SK-N-SH (cell line): Measurements from ENCODE around the gene TNFRSF12A. TPM values are rescaled to one million over a fixed set of nuclear protein-coding genes. Genes with fewer than 3 reads are reported as not detected.

Experiments used
- CTCF ChIA-PET: fragments of 300-600, 350-600 bp; formaldehyde crosslinking; extraction: SDS; loops from one replicate; lab custom pipeline; 2021; lab: Yijun Ruan, JAX
- POLR2A ChIA-PET: fragments of 350-600 bp; sonication (Branson Sonifier 250); formaldehyde crosslinking; extraction: SDS; loops from one replicate; lab custom pipeline; 2020; ENCODE audit warnings: antibody characterized with exemption, inconsistent platforms; lab: Yijun Ruan, JAX
- DNase-seq: peaks from one replicate; pipeline ENCODE4 v3.0.0; 2012
- H2AFZ ChIP-seq: fragments of 200-600 bp; sonication (generic); 2 replicates; pipeline ENCODE4 v1.8.1; 2016; ENCODE audit warnings: antibody characterized with exemption, mild to moderate bottlenecking, low read depth
- H3F3A ChIP-seq: fragments of 200-600 bp; sonication (generic); replicated peaks from 2 replicates; pipeline ENCODE3; 2016; ENCODE audit warnings: antibody characterized with exemption, mild to moderate bottlenecking; ENCODE audit not compliant: insufficient read depth
- H3K27ac ChIP-seq, 2 experiments: fragments of 200-500 bp in 1 of 2; fragments of 200-600 bp in 1 of 2; sonication (Bioruptor generic) in 1 of 2; sonication (generic), shearing (Covaris generic) in 1 of 2; 2 replicates each; pipeline versions ENCODE4 v1.5.1 to v1.6.1; 2014 to 2016; ENCODE audit warnings: low read depth in 2 of 2, inconsistent platforms in 1 of 2, low read length in 1 of 2, mild to moderate bottlenecking in 1 of 2, mixed read lengths in 1 of 2
- H3K27me3 ChIP-seq: fragments of 200-600 bp; sonication (generic), shearing (Covaris generic); 2 replicates; pipeline ENCODE4 v1.6.1; 2016; ENCODE audit warnings: mixed run types; ENCODE audit not compliant: insufficient read depth
- H3K36me3 ChIP-seq, 2 experiments: fragments of 200-500 bp in 1 of 2; fragments of 200-600 bp in 1 of 2; sonication (Bioruptor generic) in 1 of 2; sonication (generic) in 1 of 2; replicated peaks in 1 of 2; 2 replicates each; pipeline versions ENCODE3 to v1.5.1; 2014 to 2016; ENCODE audit warnings: low read length in 1 of 2, mild to moderate bottlenecking in 1 of 2; ENCODE audit not compliant: insufficient read depth in 2 of 2, control insufficient read depth in 1 of 2
- H3K4me1 ChIP-seq, 2 experiments: fragments of 200-500 bp in 1 of 2; fragments of 200-600 bp in 1 of 2; sonication (Bioruptor generic) in 1 of 2; sonication (generic), shearing (Covaris generic) in 1 of 2; 2 replicates each; pipeline versions ENCODE4 v1.5.1 to v1.6.1; 2014 to 2016; ENCODE audit warnings: low read depth in 1 of 2, low read length in 1 of 2, mixed run types in 1 of 2; ENCODE audit not compliant: insufficient read depth in 2 of 2, control insufficient read depth in 1 of 2
- H3K4me2 ChIP-seq: fragments of 200-600 bp; sonication (generic), shearing (Covaris generic); 2 replicates; pipeline ENCODE4 v1.6.1; 2017; ENCODE audit warnings: mixed run types
- H3K4me3 ChIP-seq, 2 experiments: fragments of 200-500 bp in 1 of 2; fragments of 200-600 bp in 1 of 2; sonication (Bioruptor generic) in 1 of 2; sonication (generic), shearing (Covaris generic) in 1 of 2; 2 replicates each; pipeline versions ENCODE4 v1.5.1 to v1.8.1; 2014 to 2016; ENCODE audit warnings: low read depth in 2 of 2, inconsistent platforms in 1 of 2, low read length in 1 of 2, mild to moderate bottlenecking in 1 of 2, mixed read lengths in 1 of 2, moderate library complexity in 1 of 2
- H3K79me2 ChIP-seq: fragments of 200-600 bp; sonication (generic); 2 replicates; pipeline ENCODE4 v1.8.1; 2017; ENCODE audit warnings: mild to moderate bottlenecking; ENCODE audit not compliant: insufficient read depth
- H3K9ac ChIP-seq: fragments of 200-600 bp; sonication (generic); 2 replicates; pipeline ENCODE4 v1.6.1; 2017; ENCODE audit warnings: mixed run types
- H3K9me2 ChIP-seq: fragments of 200-600 bp; sonication (generic); 2 replicates; pipeline ENCODE4 v1.6.1; 2017; ENCODE audit warnings: mixed run types
- H3K9me3 ChIP-seq: fragments of 200-600 bp; sonication (generic); 2 replicates; pipeline ENCODE4 v1.6.1; 2017; ENCODE audit warnings: mixed run types, mild to moderate bottlenecking, moderate library complexity
- H4K20me1 ChIP-seq: fragments of 200-600 bp; sonication (generic); 2 replicates; pipeline ENCODE4 v1.6.1; 2017; ENCODE audit warnings: mild to moderate bottlenecking, mixed run types; ENCODE audit not compliant: insufficient read depth
- CHD2 ChIP-seq: fragments of 150-350 bp; IDR thresholded peaks from 2 replicates; pipeline ENCODE4 v1.6.1; 2018; ENCODE audit warnings: low read length; ENCODE audit not compliant: partially characterized antibody
- ELF1 ChIP-seq: IDR thresholded peaks from 2 replicates; pipeline ENCODE4 v1.4.0; 2012
- EP300 ChIP-seq, 2 experiments: IDR thresholded peaks; 2 replicates each; pipeline versions ENCODE4 v1.4.0 to v1.6.1; 2012; ENCODE audit warnings: borderline replicate concordance in 1 of 2, low read depth in 1 of 2, low read length in 1 of 2
- EZH2phosphoT487 ChIP-seq: fragments of 200-600 bp; sonication (generic); IDR thresholded peaks from 2 replicates; pipeline ENCODE4 v1.6.1; 2017; ENCODE audit warnings: low read depth, mixed run types, mild to moderate bottlenecking, antibody characterized with exemption, moderate library complexity, borderline replicate concordance
- FOXM1 ChIP-seq: IDR thresholded peaks from 2 replicates; pipeline ENCODE4 v1.4.0; 2012; ENCODE audit warnings: low read depth, mild to moderate bottlenecking
- GABPA ChIP-seq: IDR thresholded peaks from 2 replicates; pipeline ENCODE4 v1.4.0; 2012; ENCODE audit warnings: low read depth, mild to moderate bottlenecking
- GATA2 ChIP-seq: sonication (generic); formaldehyde crosslinking; IDR thresholded peaks from 2 replicates; pipeline ENCODE4 v1.5.0; 2020; ENCODE audit warnings: mild to moderate bottlenecking, missing genetic modification reagents
- MXI1 ChIP-seq: IDR thresholded peaks from 2 replicates; pipeline ENCODE4 v1.6.1; 2012; ENCODE audit warnings: mild to moderate bottlenecking, low read depth, low read length, improper control_type of control experiment
- NFIC ChIP-seq: IDR thresholded peaks from 2 replicates; pipeline ENCODE4 v1.4.0; 2012; ENCODE audit warnings: borderline replicate concordance
- NRF1 ChIP-seq: IDR thresholded peaks from 2 replicates; pipeline ENCODE4 v1.6.1; 2012; ENCODE audit warnings: low read depth, mild to moderate bottlenecking, low read length
- RAD21 ChIP-seq: IDR thresholded peaks from 2 replicates; pipeline ENCODE4 v1.6.1; 2012; ENCODE audit warnings: mild to moderate bottlenecking, low read length
- RCOR1 ChIP-seq: fragments of 150-350 bp; IDR thresholded peaks from 2 replicates; pipeline ENCODE4 v1.6.1; 2017; ENCODE audit warnings: antibody characterized with exemption, low read length
- RFX5 ChIP-seq: IDR thresholded peaks from 2 replicates; pipeline ENCODE4 v1.6.1; 2012; ENCODE audit warnings: mild to moderate bottlenecking, improper control_type of control experiment, low read length
- RXRA ChIP-seq: IDR thresholded peaks from 2 replicates; pipeline ENCODE4 v1.4.0; 2012; ENCODE audit warnings: low read depth, mild to moderate bottlenecking, borderline replicate concordance
- SIN3A ChIP-seq: IDR thresholded peaks from 2 replicates; pipeline ENCODE4 v1.6.1; 2012; ENCODE audit warnings: low read depth, mild to moderate bottlenecking, low read length, moderate library complexity, borderline replicate concordance
- SMC3 ChIP-seq: IDR thresholded peaks from 2 replicates; pipeline ENCODE4 v1.6.1; 2012; ENCODE audit warnings: low read depth, low read length, improper control_type of control experiment
- TCF12 ChIP-seq: IDR thresholded peaks from 2 replicates; pipeline ENCODE4 v1.4.0; 2012
- YY1 ChIP-seq: IDR thresholded peaks from 2 replicates; pipeline ENCODE4 v1.4.0; 2012; ENCODE audit warnings: low read depth, mild to moderate bottlenecking
- WGBS: methylation state at CpG from one replicate; pipeline ENCODE4 v1.1.6; 2017; ENCODE audit warnings: low lambda C conversion rate; 5-methylcytosine and 5-hydroxymethylcytosine counted together
- polyA plus RNA-seq, 3 experiments: library from polyadenylated mRNA; depleted of rRNA; stranded (reverse); fragments of >200 nt; gene quantifications; 2 replicates each; pipeline ENCODE4 v1.2.3, GENCODE V29; 2012
- TF ChIP-seq, protein P1 (sequence below): fragments of 150-350 bp; IDR thresholded peaks from 2 replicates; pipeline ENCODE4 v1.6.1; 2017; ENCODE audit warnings: antibody characterized with exemption, low read length, low read depth, borderline replicate concordance
- TF ChIP-seq, protein P2 (sequence below): fragments of 150-350 bp; IDR thresholded peaks from 2 replicates; pipeline ENCODE4 v1.6.1; 2016; ENCODE audit warnings: mild to moderate bottlenecking, low read depth, low read length
- TF ChIP-seq, protein P3 (sequence below): fragments of 200-600 bp; sonication (generic); IDR thresholded peaks from 2 replicates; pipeline ENCODE4 v1.6.1; 2017; ENCODE audit warnings: antibody characterized with exemption, mild to moderate bottlenecking, moderate library complexity
- TF ChIP-seq, protein P4 (sequence below): IDR thresholded peaks from 2 replicates; pipeline ENCODE4 v1.4.0; 2012; ENCODE audit warnings: low read depth
- TF ChIP-seq, protein P5 (sequence below): IDR thresholded peaks from 2 replicates; pipeline ENCODE4; 2012

Gene TNFRSF12A
- polyA plus RNA-seq, 1 of the 3 experiments (the other 2 are of a cell fraction): 374 TPM

DNA sequence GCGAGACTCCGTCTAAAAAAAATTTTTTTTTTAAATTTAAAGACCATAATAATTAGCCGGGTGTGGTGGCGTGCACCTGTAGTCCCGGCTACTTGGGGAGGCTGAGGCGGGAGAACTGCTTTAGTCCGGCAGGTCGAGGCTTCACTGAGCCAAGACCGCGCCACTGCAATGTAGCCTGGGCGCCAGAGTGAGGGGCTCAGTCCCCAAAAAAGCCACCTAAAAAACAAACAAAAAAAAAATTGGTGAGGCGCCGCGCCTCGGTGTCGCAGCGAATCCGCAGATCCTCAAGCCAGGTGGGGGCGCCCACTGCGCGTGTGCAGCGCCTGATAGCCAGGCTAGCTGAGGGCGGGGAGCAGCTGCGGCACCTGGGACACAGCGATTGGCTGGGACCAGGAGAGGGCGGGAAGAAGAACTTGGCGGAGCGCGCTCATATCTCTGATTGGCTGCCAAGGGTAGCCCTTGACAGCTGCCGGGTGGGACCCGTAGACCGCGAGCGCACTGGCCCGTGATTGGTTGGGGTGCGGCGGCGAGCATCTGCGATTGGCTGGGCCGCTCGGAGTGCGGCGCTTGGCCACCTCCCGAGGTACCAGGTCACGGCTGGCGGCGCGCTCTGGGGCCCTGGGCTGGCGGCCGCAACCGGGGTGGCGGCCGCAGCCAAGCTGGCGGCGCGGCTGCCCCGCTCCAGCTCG, 16.4 kb upstream of the TNFRSF12A start:
- POLR2A ChIA-PET: interaction anchor here (1.9 kb wide), 1 partner anchor 17 kb away, joined by 8 read pairs; the partner anchor contains the start of gene TNFRSF12A
- CTCF ChIA-PET: interaction anchor here (0.5 to 8.2 kb wide), 11 partner anchors 9 to 971 kb away, joined by 3 to 72 read pairs (median 3); partner anchors contain the start of genes CLDN6, HCFC1R1, THOC6 and TNFRSF12A
- TF ChIP-seq, protein P1, sequence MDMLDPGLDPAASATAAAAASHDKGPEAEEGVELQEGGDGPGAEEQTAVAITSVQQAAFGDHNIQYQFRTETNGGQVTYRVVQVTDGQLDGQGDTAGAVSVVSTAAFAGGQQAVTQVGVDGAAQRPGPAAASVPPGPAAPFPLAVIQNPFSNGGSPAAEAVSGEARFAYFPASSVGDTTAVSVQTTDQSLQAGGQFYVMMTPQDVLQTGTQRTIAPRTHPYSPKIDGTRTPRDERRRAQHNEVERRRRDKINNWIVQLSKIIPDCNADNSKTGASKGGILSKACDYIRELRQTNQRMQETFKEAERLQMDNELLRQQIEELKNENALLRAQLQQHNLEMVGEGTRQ: no peak
- TF ChIP-seq, protein P2, sequence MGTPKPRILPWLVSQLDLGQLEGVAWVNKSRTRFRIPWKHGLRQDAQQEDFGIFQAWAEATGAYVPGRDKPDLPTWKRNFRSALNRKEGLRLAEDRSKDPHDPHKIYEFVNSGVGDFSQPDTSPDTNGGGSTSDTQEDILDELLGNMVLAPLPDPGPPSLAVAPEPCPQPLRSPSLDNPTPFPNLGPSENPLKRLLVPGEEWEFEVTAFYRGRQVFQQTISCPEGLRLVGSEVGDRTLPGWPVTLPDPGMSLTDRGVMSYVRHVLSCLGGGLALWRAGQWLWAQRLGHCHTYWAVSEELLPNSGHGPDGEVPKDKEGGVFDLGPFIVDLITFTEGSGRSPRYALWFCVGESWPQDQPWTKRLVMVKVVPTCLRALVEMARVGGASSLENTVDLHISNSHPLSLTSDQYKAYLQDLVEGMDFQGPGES: peak; percentile 73
- TF ChIP-seq FOXM1 (no peak), CHD2 (peak; percentile 86), GABPA (no peak), MXI1 (peak; percentile 46), SIN3A (no peak), SMC3 (peak; percentile 55), RFX5 (peak; percentile 83), GATA2 (no peak), NRF1 (peak; percentile 87), TCF12 (0 out of 2 replicates have a peak, but pooled peaks have one; percentile 0), RAD21 (peak; percentile 75), EZH2phosphoT487 (no peak), EP300 (IDR thresholded peaks at IDR 0.05; ENCODE audit: borderline replicate concordance in 1 of 2, low read depth in 1 of 2, low read length in 1 of 2) (no peak), RCOR1 (0 out of 2 replicates have a peak, but pooled peaks have one; percentile 28), NFIC (no peak), RXRA (no peak), YY1 (no peak), ELF1 (no peak)
- TF ChIP-seq, protein P3, sequence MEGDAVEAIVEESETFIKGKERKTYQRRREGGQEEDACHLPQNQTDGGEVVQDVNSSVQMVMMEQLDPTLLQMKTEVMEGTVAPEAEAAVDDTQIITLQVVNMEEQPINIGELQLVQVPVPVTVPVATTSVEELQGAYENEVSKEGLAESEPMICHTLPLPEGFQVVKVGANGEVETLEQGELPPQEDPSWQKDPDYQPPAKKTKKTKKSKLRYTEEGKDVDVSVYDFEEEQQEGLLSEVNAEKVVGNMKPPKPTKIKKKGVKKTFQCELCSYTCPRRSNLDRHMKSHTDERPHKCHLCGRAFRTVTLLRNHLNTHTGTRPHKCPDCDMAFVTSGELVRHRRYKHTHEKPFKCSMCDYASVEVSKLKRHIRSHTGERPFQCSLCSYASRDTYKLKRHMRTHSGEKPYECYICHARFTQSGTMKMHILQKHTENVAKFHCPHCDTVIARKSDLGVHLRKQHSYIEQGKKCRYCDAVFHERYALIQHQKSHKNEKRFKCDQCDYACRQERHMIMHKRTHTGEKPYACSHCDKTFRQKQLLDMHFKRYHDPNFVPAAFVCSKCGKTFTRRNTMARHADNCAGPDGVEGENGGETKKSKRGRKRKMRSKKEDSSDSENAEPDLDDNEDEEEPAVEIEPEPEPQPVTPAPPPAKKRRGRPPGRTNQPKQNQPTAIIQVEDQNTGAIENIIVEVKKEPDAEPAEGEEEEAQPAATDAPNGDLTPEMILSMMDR: peak; percentile 51
- TF ChIP-seq, protein P4, sequence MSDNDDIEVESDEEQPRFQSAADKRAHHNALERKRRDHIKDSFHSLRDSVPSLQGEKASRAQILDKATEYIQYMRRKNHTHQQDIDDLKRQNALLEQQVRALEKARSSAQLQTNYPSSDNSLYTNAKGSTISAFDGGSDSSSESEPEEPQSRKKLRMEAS: peak; percentile 24; the same call in 1 of the 2 replicates
- TF ChIP-seq, protein P5, sequence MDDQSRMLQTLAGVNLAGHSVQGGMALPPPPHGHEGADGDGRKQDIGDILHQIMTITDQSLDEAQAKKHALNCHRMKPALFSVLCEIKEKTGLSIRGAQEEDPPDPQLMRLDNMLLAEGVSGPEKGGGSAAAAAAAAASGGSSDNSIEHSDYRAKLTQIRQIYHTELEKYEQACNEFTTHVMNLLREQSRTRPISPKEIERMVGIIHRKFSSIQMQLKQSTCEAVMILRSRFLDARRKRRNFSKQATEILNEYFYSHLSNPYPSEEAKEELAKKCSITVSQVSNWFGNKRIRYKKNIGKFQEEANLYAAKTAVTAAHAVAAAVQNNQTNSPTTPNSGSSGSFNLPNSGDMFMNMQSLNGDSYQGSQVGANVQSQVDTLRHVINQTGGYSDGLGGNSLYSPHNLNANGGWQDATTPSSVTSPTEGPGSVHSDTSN: peak; percentile 95
- TF ChIP-seq, all 33 proteins: peak for 12
- no peak overlapping the region for H2AFZ ChIP-seq
- no peak overlapping the region for H3K27ac ChIP-seq
- H3K4me2 ChIP-seq: no peak overlapping the region
- no peaks in the 10 kb centered on the region for H3K9me3 ChIP-seq
- no peaks in the 10 kb centered on the region for H4K20me1 ChIP-seq
- H3K27me3 ChIP-seq: no peaks in the 10 kb centered on the region
- peak overlapping the region; percentile 26 to 47; a peak in 2 of 4 replicates for H3K4me3 ChIP-seq
- H3F3A ChIP-seq: peaks cover 6% of the 10 kb centered on the region
- H3K36me3 ChIP-seq: no peaks in the 10 kb centered on the region
- WGBS: 7% methylated on average over 29 of the region's 58 CpGs
- peak; percentile 99 for DNase-seq
- no peaks in the 10 kb centered on the region for H3K79me2 ChIP-seq
- H3K4me1 ChIP-seq: peaks cover 0 to 3% of the 10 kb centered on the region in 2 experiments; a peak in 1 of 4 replicates
- no peak overlapping the region for H3K9ac ChIP-seq
- H3K9me2 ChIP-seq: no peaks in the 10 kb centered on the region
